Spinal cord (tissue), 10 donors: ENCODE results near the gene PACRG. TPM values are rescaled to one million over a fixed set of nuclear protein-coding genes. Genes with fewer than 3 reads are reported as not detected.

Experiments
- DNase-seq, 6 donors: peaks; one replicate each; pipeline versions ENCODE4 v3.0.0 to v3.0.0-alpha.2; 2013 to 2015; ENCODE audit warnings: low spot score in 6 of 6, low read depth in 4 of 6
- H3K27ac ChIP-seq: one replicate; pipeline ENCODE4 v1.5.1; 2013; ENCODE audit warnings: low read depth, low read length, control low read depth
- H3K27me3 ChIP-seq: one replicate; pipeline ENCODE4 v1.6.1; 2013; ENCODE audit warnings: low read length; ENCODE audit not compliant: control insufficient read depth, insufficient read depth
- H3K36me3 ChIP-seq: one replicate; pipeline ENCODE4 v1.6.1; 2013; ENCODE audit warnings: low read length; ENCODE audit not compliant: control insufficient read depth, insufficient read depth
- H3K4me1 ChIP-seq: one replicate; pipeline ENCODE4 v1.6.1; 2013; ENCODE audit warnings: low read length; ENCODE audit not compliant: control insufficient read depth, insufficient read depth
- H3K4me3 ChIP-seq: one replicate; pipeline ENCODE4 v1.5.1; 2013; ENCODE audit warnings: low read depth, low read length, control low read depth
- H3K9me3 ChIP-seq: one replicate; pipeline ENCODE4 v1.6.1; 2013; ENCODE audit warnings: low read length; ENCODE audit not compliant: control insufficient read depth, insufficient read depth
- WGBS: methylation state at CpG from one replicate; pipeline ENCODE4 v1.1.5; 2013; ENCODE audit warnings: missing lambda C conversion rate; ENCODE audit not compliant: insufficient coverage; 5-methylcytosine and 5-hydroxymethylcytosine counted together
- polyA plus RNA-seq, 2 donors: library from polyadenylated mRNA; unstranded; fragments of 120-200 nt; gene quantifications; one replicate each; pipeline ENCODE4 v1.2.1, GENCODE V29; 2013; ENCODE audit not compliant: insufficient read length in 2 of 2
- total RNA-seq, 2 donors: library from RNA; depleted of rRNA in 1 of 2; stranded (reverse); fragments of 120-200 nt in 1 of 2; fragments of >200 nt in 1 of 2; gene quantifications; one replicate each; pipeline versions ENCODE4 v1.2.3 to v1.2.4, GENCODE V29; 2013 to 2014
- donor health status: healthy.

Gene PACRG
- total and polyA plus RNA-seq, 4 donors, result 9.5 to 21.2 (median 17.8) TPM

DNA sequence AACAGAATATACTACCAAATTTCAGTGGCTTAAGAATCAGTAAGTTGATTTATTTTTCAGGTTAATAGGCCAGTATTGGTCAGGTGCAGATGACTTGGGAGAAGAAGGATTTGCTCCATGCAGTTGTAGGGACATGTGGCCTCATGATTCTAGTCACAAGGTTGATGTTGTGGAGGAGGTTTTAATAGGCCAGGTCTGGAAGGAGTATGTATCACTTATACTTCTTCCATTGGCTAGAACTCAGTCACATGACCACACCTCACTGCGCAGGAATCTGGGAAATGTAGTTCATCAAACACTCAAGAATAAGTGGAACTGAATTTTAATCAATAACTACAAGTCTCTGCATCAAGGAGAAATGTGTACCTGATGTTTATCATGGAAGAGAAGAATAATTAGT lies 405.2 kb downstream of the PACRG start:
- Histone ChIP-seq H3K4me3 (no peak overlapping the region), H3K27me3 (no peaks in the 10 kb centered on the region), H3K4me1 (peaks cover 7% of the 10 kb centered on the region), H3K9me3 (no peaks in the 10 kb centered on the region), H3K36me3 (no peaks in the 10 kb centered on the region), H3K27ac (no peak overlapping the region)
- DNase-seq, result peak in 1 of 6 donors; percentile 45
- no CpG with 5 or more reads among the region's 1 CpG for WGBS

DNA sequence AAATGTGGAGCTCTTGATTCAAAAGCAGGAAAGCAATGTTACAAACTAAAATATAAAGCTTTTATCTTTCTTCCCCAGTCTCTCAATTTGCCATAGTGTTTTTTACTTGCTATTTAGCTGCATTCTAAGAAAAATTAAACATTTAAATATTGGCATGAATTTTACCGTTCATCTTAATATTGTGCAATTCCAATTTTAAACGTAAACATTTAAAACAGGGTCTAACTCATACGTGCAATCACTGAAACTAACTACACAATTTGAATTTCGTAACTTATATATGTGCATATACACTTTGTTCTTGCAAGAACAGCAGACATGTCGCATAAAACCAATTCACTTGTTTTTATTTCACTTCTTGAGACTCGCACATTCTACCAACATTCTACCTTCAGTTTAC lies 405.9 kb downstream of the PACRG start:
- H3K27ac ChIP-seq, result no peak overlapping the region

DNA sequence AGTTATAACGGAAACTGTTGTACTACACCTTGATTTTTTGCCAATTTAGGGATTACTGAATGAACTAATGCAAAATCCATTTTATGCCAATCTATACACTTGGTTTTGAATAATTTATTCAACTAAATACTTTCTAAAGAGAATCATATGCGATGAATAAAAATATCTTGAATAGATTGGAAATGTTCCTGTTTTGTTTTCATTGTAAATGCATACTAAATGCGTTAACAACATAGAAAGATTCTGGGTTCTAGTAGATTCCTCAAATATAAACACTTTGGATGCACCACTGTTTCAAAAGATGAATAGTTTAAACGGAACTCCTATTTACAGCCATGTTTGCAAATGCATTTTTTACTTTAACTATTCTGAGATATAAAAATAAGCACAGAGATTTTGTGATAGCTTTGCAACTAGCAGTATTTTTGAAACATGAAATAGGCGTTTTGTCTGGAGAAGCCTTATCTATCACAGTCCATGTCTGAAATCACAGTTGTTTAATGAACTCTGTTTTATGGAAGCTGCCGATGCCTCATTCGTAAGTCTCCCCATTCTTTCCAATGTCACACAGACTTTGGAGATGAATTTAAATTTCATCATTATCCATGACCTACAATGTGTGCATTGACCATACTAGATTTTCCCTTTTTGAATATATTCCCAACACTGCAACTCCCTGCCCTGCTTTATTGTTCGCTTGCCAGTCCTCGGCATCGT lies 409.1 kb downstream of the PACRG start:
- Histone ChIP-seq H3K27me3 (no peaks in the 10 kb centered on the region), H3K4me1 (peaks cover 7% of the 10 kb centered on the region), H3K27ac (no peak overlapping the region), H3K4me3 (no peak overlapping the region), H3K9me3 (no peaks in the 10 kb centered on the region), H3K36me3 (no peaks in the 10 kb centered on the region)
- DNase-seq, result no peak
- WGBS, result 3% methylated on average over 4 of the region's 10 CpGs

More for the DNA sequence above, 405.9 kb downstream of the PACRG start:
- H3K36me3 ChIP-seq, result no peaks in the 10 kb centered on the region
- H3K27me3 ChIP-seq, result no peaks in the 10 kb centered on the region
- no peak overlapping the region for H3K4me3 ChIP-seq
- peaks cover 7% of the 10 kb centered on the region for H3K4me1 ChIP-seq
- DNase-seq, result no peak
- WGBS, result 100% methylated on average over 2 of the region's 6 CpGs
- no peaks in the 10 kb centered on the region for H3K9me3 ChIP-seq

DNA sequence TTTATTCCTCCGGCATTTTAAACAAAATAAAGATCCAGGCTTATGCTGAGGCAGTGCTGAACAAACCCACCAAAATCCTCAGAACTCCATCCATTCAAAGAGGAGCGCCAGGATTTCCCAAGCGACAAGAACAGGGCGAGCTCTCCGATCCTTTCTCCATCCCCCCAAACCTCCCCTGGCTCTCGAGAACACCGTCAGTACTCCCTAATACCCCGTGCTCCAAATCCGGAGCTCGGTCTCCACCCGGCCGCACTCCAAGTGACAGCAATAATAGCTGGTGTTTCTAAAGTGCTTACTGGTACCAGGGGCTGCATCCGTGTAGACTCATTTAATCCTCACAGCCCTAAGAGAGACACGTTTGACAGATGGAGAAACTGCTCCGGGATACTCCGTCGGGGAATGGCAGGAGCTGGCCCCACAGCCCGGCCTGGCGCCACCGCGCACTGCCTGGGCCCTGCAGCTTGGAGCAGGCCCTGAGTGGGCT lies 409.7 kb downstream of the PACRG start:
- Histone ChIP-seq H3K27me3 (no peaks in the 10 kb centered on the region), H3K9me3 (no peaks in the 10 kb centered on the region), H3K4me3 (no peak overlapping the region), H3K4me1 (peaks cover 7% of the 10 kb centered on the region), H3K36me3 (no peaks in the 10 kb centered on the region), H3K27ac (no peak overlapping the region)
- WGBS, result 34% methylated on average over 19 of the region's 21 CpGs
- DNase-seq, result peak in 2 of 6 donors; percentile 67 to 72

DNA sequence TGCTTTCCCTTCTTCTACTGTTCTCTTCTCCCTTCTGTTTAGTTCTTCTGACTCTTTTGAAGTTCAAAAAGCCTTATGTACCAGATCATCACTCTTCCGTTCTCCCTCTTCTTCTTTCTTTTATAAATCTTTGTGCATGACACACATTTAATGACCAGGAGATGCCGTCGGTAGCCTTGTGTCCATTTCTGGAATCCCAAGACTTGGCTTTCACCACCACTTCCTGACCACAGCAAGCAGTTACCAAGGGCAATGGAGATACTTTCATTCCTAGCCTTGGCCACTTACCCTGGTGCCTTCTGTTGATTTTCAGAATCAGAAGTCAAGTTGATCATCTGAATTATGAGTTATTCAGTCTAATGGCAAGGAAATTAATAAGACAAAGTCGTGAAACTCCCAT lies 418.3 kb downstream of the PACRG start:
- H3K27me3 ChIP-seq, result no peaks in the 10 kb centered on the region
- 81% methylated on average over 3 of the region's 4 CpGs for WGBS
- peaks cover 3% of the 10 kb centered on the region for H3K36me3 ChIP-seq
- H3K4me3 ChIP-seq, result no peak overlapping the region
- H3K27ac ChIP-seq, result no peak overlapping the region
- H3K4me1 ChIP-seq, result peaks cover 5% of the 10 kb centered on the region
- DNase-seq, result no peak
- no peaks in the 10 kb centered on the region for H3K9me3 ChIP-seq

DNA sequence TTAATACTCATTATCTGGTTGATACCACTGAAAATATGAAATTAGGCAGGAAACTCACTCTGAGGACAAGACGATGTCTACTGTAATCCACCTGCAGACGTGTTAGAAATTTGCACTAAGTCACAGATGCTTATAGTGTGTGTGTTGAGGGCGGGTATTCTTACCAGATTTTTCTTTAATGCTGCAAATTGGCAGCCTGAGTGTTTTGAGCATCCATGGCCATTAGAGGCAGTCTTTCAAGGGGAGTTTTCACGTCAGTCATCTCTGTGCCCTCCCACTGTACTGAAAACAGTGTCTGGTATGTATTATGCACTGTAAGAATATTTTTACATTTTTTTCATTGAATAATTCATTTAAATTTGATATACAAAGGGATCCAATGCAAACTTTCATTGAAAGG lies 420.2 kb downstream of the PACRG start:
- H3K36me3 ChIP-seq, result peaks cover 3% of the 10 kb centered on the region
- peaks cover 5% of the 10 kb centered on the region for H3K4me1 ChIP-seq
- no peak overlapping the region for H3K4me3 ChIP-seq
- DNase-seq, result peak in 2 of 6 donors; percentile 72 to 80
- H3K27me3 ChIP-seq, result no peaks in the 10 kb centered on the region
- WGBS, result 80% methylated on average over 3 of the region's 4 CpGs
- peak overlapping the region; percentile 65 for H3K27ac ChIP-seq
- H3K9me3 ChIP-seq, result no peaks in the 10 kb centered on the region

DNA sequence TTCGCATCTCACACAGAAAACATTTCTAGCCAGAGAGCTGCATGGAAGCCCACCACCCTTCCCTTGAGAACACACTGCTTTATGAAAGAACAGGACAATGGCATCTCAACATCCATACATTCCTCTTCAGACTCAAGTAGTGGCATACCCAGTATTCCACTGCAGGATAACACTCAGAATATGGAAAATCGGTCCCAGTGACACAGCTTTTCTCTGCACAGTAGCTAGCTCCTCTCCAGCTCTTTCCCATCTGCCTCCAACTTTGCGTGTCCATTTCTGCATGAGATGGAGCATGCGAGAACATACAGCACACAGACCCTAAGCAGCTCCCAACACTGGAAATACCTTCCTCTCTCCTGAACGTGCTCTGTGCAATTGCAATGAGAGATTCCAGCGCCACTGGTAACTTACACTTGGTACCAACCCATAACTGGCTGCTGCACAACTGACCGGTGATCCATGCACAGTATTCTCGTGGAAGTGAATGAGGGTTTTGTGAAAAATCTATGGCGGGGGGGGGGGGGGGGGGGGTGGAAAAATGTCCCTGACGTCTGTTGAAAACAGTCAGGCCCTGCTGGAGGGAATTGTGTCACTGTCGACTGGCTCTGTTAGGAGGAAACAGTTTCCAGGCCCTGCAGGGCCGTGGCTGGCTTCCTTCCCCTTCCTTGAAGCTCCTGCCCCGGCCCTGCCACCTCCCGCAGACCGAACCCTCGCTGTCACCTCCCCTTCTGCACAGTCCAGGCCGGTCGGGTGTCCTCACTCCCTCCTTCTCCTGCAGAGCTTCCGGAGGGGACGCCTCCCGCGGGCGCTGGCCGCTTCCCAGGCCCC lies 420.9 kb downstream of the PACRG start:
- peak in 1 of 6 donors; percentile 41 for DNase-seq

DNA sequence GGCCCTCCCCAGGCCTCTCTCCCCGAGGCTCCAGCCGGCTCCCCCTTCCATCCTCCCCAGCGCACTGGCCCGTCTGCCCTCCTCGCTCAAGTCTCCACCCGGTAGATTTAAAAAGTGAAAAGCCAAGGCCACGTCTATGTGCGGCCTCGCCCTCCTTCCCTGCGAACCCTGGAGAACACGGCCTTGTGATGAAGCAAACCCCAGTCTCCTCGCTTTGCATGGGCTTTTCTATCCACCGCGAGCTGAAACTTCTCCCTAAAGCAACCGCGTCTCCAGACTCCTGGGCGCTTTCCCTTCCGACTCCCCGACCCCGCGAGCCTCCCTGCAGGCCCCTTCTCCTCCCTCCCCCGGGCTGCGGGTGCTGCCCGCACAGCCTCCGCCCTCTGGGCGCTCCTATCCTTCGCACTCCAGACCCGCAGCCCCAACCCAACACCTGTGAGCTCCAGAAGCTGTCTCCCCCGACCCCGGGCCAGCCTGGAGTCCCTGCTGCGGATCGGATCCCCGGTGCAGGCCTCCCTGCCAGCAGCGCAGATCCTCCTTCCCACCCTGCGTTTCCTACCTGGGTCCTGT lies 421.6 kb downstream of the PACRG start:
- peaks cover 3% of the 10 kb centered on the region for H3K36me3 ChIP-seq
- WGBS, result 84% methylated on average over 35 of the region's 35 CpGs
- H3K27me3 ChIP-seq, result no peaks in the 10 kb centered on the region
- H3K9me3 ChIP-seq, result no peaks in the 10 kb centered on the region
- no peak for DNase-seq
- H3K4me3 ChIP-seq, result no peak overlapping the region
- H3K27ac ChIP-seq, result peak overlapping the region; percentile 65
- peaks cover 5% of the 10 kb centered on the region for H3K4me1 ChIP-seq

More for the DNA sequence above, 420.9 kb downstream of the PACRG start:
- Histone ChIP-seq H3K4me1 (peaks cover 5% of the 10 kb centered on the region), H3K27ac (peak overlapping the region; percentile 65), H3K4me3 (no peak overlapping the region), H3K36me3 (peaks cover 3% of the 10 kb centered on the region), H3K27me3 (no peaks in the 10 kb centered on the region), H3K9me3 (no peaks in the 10 kb centered on the region)
- WGBS, result 77% methylated on average over 20 of the region's 24 CpGs

DNA sequence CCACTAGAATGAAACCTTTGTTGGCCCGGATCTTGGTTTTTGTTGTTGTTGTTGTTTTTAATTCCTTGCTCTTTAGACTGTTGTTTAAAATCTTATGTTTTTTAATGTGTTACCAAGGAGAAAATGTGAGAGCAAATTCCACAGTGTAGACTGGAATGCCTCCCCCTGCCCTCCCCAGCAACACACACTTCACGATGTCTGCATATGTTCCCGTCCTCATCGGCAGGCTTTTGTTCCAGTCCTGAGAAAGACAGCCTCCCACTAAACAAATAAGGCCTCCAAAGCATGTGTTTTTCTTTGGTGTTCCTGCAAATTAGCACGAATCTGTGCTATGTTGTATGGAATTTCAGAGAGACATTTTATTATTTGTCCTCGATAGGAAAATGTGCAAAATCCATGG lies 423.4 kb downstream of the PACRG start:
- Histone ChIP-seq H3K36me3 (peaks cover 3% of the 10 kb centered on the region), H3K4me1 (peaks cover 5% of the 10 kb centered on the region), H3K27me3 (no peaks in the 10 kb centered on the region), H3K27ac (peak overlapping the region; percentile 57), H3K4me3 (no peak overlapping the region), H3K9me3 (no peaks in the 10 kb centered on the region)
- 0% methylated on average over 1 of the region's 6 CpGs for WGBS
- DNase-seq, result peak in 2 of 6 donors; percentile 68 to 69
